ENCODE data around the gene ATP11A.

Gene ATP11A

DNA sequence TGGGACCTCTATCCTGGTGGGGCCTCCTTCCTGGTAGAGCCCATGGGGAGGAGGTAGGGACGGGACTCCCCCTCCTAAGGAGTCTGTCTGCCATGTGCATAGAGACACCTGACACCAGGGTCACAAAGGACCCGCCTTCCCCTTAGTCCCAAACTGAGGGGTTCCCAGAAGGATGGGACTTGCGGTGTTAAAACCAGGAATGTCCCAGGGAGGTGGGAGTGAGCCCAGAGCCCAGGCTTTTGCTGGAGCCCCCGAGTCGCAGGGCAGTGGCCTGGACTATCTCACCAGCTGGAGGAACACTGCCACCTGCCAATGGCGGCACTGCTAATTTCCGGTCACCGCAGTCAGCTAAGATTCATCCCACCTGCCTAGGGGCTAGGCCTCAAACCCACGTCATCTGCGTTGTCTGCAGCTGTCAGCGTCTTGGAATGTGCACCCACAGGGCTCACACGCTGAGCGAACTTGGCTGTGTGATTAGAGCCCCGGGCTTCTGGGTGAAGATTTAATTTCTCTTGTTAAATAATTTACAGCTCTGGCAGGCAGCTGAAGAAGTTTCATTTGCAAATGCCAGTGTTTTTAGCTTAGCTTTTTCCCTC lies 31.9 kb upstream of the ATP11A start:
- TF ChIP-seq, protein P1, sequence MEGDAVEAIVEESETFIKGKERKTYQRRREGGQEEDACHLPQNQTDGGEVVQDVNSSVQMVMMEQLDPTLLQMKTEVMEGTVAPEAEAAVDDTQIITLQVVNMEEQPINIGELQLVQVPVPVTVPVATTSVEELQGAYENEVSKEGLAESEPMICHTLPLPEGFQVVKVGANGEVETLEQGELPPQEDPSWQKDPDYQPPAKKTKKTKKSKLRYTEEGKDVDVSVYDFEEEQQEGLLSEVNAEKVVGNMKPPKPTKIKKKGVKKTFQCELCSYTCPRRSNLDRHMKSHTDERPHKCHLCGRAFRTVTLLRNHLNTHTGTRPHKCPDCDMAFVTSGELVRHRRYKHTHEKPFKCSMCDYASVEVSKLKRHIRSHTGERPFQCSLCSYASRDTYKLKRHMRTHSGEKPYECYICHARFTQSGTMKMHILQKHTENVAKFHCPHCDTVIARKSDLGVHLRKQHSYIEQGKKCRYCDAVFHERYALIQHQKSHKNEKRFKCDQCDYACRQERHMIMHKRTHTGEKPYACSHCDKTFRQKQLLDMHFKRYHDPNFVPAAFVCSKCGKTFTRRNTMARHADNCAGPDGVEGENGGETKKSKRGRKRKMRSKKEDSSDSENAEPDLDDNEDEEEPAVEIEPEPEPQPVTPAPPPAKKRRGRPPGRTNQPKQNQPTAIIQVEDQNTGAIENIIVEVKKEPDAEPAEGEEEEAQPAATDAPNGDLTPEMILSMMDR (IDR thresholded peaks at IDR 0.05), result no peak
- H3K27me3 ChIP-seq (ENCODE audit: control insufficient read depth, insufficient read depth, low read length), result no peaks in the 10 kb centered on the region
- H3K36me3 ChIP-seq (ENCODE audit: control insufficient read depth, insufficient read depth, low read length), result no peaks in the 10 kb centered on the region
- H3K4me1 ChIP-seq, result no peaks in the 10 kb centered on the region
- H3K9me3 ChIP-seq (ENCODE audit: control insufficient read depth, low read length), result no peaks in the 10 kb centered on the region
- H2AFZ ChIP-seq, result no peak overlapping the region
- no peak overlapping the region for H3K9ac ChIP-seq
- no peak overlapping the region for H3K4me2 ChIP-seq (ENCODE audit: low read length)
- no peaks in the 10 kb centered on the region for H3K79me2 ChIP-seq
- no peak overlapping the region for H3K27ac ChIP-seq
- no peak overlapping the region for H3K4me3 ChIP-seq (ENCODE audit: low read depth, low read length)

DNA sequence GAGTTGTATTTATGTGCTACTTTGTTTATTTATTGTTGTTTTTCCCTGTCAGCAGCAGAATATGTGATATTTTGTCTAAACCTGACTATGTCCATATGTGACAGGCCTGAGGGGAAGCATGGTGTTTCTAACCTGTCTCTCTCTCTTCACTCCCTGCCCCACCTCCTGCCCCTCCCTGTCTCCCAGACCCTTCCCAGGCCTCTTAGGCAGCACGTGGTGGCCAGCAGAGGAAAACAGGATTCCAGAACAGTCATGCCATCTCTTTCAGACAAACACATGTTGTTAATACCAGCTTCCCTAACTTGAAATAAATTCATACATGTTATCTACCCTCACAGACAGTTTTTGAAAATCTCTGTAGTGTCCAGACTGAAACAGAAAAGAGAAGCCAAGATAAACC lies 31.0 kb upstream of the ATP11A start:
- Histone ChIP-seq H3K4me1 (no peaks in the 10 kb centered on the region), H3K9me3 (ENCODE audit: control insufficient read depth, low read length) (no peaks in the 10 kb centered on the region), H3K36me3 (ENCODE audit: control insufficient read depth, insufficient read depth, low read length) (no peaks in the 10 kb centered on the region), H3K27ac (no peak overlapping the region), H3K9ac (no peak overlapping the region), H3K4me3 (ENCODE audit: low read depth, low read length) (no peak overlapping the region), H3K79me2 (no peaks in the 10 kb centered on the region), H2AFZ (no peak overlapping the region), H3K4me2 (ENCODE audit: low read length) (no peak overlapping the region), H3K27me3 (ENCODE audit: control insufficient read depth, insufficient read depth, low read length) (no peaks in the 10 kb centered on the region)
- TF ChIP-seq, protein P1 (IDR thresholded peaks at IDR 0.05), result no peak

DNA sequence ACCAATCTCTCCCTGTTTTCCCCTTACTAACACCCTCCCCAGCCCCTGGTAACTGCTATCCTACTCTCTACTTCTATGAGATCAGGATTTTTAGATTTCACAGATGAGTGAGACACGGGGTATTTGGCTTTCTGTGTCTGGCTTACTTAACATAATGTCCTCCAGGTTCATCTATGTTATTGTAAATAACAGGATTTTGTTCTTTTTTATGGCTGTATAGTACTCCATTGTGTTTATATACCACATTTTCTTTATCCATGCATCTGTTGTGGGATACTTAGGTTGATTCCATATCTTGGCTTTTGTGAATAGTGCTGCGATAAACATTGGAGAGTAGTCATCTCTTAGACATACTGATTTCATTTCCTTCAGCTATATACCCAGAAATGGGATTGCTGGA lies 28.5 kb upstream of the ATP11A start:
- Histone ChIP-seq H2AFZ (no peak overlapping the region), H3K79me2 (no peaks in the 10 kb centered on the region), H3K36me3 (ENCODE audit: control insufficient read depth, insufficient read depth, low read length) (no peaks in the 10 kb centered on the region), H3K27ac (no peak overlapping the region), H3K9me3 (ENCODE audit: control insufficient read depth, low read length) (no peaks in the 10 kb centered on the region), H3K4me3 (ENCODE audit: low read depth, low read length) (no peak overlapping the region), H3K4me1 (no peaks in the 10 kb centered on the region), H3K27me3 (ENCODE audit: control insufficient read depth, insufficient read depth, low read length) (no peaks in the 10 kb centered on the region), H3K4me2 (ENCODE audit: low read length) (no peak overlapping the region), H3K9ac (no peak overlapping the region)
- TF ChIP-seq, protein P1 (IDR thresholded peaks at IDR 0.05), result no peak

DNA sequence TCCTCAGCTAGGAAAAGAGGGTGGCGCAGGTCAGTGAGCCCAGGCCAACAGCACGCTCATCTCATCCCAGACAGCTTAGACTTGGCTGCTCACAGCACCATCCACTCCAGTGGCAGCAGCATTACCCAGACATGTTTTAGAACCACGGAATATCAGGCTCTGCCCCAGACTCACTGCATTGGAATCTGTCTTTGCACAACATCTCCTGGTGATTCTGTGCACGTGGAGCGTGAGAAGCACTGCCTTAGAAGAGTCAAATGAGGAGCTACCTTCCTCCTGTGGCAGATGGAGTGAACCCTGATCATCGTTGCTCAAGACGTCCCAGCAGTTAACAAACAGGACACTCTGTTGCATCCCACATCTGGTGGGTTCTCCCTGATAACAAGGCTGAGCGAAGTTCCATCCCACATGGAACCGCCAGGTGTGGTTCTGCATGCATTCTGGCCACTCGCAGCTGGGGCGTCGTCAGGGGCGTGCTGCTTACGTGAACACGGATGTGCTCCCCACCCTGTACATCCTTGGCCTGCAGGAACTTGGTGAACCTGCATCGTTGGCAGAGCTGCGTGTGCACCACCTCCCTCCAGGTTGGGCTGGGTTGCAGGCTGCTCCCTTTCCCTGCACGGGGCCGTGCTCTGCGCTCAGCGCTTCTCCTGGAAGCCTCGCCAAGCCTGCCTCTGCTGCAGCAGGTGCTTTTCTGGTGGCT lies 25.2 kb upstream of the ATP11A start:
- Histone ChIP-seq H3K9ac (no peak overlapping the region), H3K4me3 (ENCODE audit: low read depth, low read length) (no peak overlapping the region), H3K4me1 (no peaks in the 10 kb centered on the region), H3K36me3 (ENCODE audit: control insufficient read depth, insufficient read depth, low read length) (no peaks in the 10 kb centered on the region), H2AFZ (no peak overlapping the region), H3K4me2 (ENCODE audit: low read length) (no peak overlapping the region), H3K79me2 (no peaks in the 10 kb centered on the region), H3K9me3 (ENCODE audit: control insufficient read depth, low read length) (no peaks in the 10 kb centered on the region), H3K27ac (no peak overlapping the region), H3K27me3 (ENCODE audit: control insufficient read depth, insufficient read depth, low read length) (no peaks in the 10 kb centered on the region)
- TF ChIP-seq, protein P1 (IDR thresholded peaks at IDR 0.05), result no peak

DNA sequence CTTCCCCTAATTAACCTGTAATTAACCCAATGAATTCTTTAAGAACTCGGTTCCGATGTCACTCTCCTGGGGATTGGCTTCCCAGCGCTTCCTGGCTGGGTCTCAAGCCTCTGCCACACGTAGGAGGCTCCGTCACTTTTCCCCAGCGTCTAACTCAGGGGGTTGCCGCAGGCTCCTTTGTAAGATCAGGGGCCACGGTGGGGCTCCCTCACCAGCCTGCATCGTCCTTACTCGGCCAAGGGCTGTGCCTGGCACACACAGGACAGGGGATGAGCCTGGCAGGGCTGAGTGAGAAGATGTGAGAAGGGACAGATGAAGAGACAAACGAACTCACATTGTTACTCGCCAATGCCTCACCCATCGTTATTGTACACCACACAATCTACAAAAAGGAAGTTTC lies 20.9 kb upstream of the ATP11A start:
- Histone ChIP-seq H3K4me1 (no peaks in the 10 kb centered on the region), H3K27me3 (ENCODE audit: control insufficient read depth, insufficient read depth, low read length) (no peaks in the 10 kb centered on the region), H3K79me2 (no peaks in the 10 kb centered on the region), H3K4me2 (ENCODE audit: low read length) (no peak overlapping the region), H3K27ac (no peak overlapping the region), H3K36me3 (ENCODE audit: control insufficient read depth, insufficient read depth, low read length) (no peaks in the 10 kb centered on the region), H2AFZ (no peak overlapping the region), H3K4me3 (ENCODE audit: low read depth, low read length) (no peak overlapping the region), H3K9me3 (ENCODE audit: control insufficient read depth, low read length) (no peaks in the 10 kb centered on the region), H3K9ac (no peak overlapping the region)
- TF ChIP-seq, protein P1 (IDR thresholded peaks at IDR 0.05), result no peak

Measured in parathyroid adenoma (tissue), 2 donors.